Ammon's horn (tissue), 1 donor: ENCODE results near the gene MYBPC1.

Experiments used
- DNase-seq: peaks from one replicate; pipeline ENCODE4 v3.0.0-alpha.2; 2016; ENCODE audit warnings: low spot score

Gene MYBPC1

GRCh38 chr12:101695706-101696105 is 100.9 kb downstream of the MYBPC1 start:
- DNase-seq = no peak

- DNase-seq = peak; percentile 58
Observed at GRCh38 chr12:101696251-101697196, 101.8 kb downstream of the MYBPC1 start.

- DNase-seq = peak; percentile 69
Observed at GRCh38 chr12:101697197-101697929, 102.6 kb downstream of the MYBPC1 start, which contains the start of gene CHPT1. Gene CHPT1, plus strand, starts transcription at chr12:101697640. Its CDS starts 222 bp downstream, at chr12:101697862.

DNA sequence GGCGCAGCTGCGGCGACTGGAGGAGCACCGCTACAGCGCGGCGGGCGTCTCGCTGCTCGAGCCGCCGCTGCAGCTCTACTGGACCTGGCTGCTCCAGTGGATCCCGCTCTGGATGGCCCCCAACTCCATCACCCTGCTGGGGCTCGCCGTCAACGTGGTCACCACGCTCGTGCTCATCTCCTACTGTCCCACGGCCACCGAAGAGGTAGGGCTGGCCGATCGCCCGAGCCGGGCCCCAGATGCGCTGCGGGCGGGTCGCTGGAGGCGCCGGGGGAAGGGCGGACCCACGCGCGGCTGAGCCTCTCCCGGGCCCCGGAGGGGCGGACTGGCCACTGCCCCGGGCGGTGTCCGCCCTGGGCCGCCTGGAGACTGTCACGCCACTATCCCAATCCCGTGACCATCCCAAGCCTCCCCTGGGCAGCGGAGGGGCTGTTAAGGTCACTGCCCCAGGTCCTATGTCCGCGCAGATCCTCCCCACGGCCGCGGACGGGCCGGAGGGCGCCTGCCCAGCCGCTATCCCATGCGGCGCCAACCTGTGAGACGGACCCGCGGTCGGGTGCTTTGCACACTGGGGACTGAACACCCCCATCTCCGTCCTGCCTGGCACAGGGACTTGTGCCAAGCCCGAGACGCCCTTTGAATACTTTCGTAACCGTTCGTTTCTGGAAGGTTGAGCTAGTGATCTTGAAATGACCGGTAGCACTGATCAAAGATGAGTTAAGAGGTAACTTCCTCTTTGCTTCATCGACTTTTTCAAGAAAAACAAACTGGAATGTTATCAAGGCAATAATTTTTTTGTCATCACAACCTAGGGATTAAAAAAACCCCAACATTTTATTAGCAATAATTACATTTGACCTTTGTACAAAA is 103.4 kb downstream of the MYBPC1 start:
- DNase-seq = peak; percentile 60

DNA sequence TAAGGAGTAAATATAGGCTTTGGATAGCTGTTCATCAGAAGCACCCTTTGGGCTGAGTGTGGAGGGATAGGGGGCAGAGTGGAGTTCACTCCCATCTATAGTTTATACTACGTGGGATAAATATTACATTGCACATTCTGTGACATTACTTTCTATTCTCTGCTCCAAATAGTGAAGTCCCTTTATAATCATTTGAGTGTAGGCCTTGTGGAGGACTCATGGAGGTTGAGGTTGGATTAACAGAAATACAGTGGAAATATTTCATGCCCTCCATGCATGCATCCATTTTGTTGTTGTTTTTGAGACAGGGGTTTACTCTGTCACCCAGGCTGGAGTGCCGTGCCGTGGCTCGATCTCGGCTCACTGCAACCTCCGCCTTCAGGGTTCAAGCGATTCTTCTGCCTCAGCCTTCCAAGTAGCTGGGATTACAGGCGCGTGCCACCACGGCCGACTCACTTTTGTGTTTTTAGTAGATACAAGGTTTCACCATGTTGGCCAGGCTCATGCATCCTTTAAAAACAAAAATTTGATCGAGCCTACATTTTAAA is 104.1 kb downstream of the MYBPC1 start:
- DNase-seq = peak; percentile 53

DNA sequence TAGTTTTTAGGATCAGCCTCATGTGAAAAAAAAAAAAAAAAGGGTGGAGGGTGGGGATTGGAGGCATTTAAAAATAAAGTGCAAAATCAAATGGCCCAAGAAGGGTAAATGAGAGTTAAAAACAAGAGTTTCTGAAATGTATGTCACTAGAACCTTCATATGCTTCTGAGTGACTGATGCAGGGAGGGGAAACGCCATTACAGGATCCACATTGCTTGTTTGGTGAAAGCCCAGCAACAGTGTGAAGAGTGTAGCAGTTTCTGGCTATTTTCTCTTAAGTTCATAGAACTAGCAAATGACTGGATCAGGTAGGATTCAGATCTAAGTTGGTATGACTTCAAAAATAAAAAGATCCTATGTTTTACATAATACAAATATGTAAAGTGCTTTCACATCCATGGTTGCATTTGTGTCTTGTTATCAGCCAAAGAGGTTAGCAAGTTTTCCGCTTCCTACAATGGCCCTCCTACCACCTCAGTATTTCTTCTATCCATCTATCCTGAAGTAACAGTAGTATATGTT is 105.6 kb downstream of the MYBPC1 start:
- DNase-seq = peak; percentile 24

DNA sequence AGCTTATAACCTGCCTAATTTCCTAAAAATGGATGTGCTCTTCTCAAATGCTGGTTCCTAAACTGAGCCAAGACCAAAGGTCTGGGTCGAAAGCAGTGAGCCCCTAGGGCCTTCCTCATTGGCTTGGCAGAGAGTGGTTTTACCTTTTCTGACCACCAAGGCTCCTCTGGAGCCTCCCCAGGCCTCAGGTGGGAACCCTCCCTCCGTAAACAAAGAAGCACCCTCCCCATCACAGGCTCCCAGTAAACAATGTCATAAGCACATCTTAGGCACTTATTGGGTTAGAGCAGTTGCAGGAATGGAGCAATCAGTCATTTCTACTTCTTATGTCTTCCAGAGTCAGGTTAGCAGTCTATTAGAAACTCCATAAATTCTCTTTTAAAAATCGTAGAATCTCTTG is 108.7 kb downstream of the MYBPC1 start:
- DNase-seq = no peak

GRCh38 chr12:101706403-101706802 is 111.6 kb downstream of the MYBPC1 start:
- no peak for DNase-seq

DNA sequence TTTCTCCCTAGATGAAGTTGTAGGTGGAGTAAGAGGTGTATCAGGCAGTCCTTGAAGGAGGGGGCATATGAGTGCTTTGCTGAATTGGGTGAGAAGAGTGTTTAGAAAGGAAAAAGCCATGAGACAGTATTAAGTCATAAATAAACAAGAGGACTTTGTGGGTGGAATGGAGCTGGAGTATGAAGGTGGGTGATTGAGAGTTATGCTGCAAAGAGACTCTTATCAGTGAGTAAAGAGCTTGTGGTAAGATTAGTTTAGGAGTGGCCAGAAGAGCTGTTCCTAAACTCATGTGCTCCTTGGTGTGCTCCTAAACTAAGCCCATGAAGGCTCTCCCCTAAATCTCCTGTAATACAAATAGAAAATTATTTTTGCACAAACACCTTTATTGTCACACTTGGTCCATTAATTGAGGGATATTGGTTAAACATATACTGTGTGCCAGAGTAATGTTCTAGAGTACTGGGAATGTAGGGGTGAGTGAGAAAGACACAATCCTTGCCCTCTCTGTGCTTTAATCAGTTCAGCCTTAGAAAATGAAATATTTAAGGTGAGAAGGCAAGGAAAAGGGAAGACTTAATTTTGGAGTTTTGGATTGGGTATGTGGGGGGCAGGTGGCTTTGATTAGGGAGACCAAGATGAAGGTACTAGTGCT is 112.5 kb downstream of the MYBPC1 start:
- DNase-seq = no peak

- no peak for DNase-seq
Observed at GRCh38 chr12:101710288-101710687, 115.5 kb downstream of the MYBPC1 start.

DNA sequence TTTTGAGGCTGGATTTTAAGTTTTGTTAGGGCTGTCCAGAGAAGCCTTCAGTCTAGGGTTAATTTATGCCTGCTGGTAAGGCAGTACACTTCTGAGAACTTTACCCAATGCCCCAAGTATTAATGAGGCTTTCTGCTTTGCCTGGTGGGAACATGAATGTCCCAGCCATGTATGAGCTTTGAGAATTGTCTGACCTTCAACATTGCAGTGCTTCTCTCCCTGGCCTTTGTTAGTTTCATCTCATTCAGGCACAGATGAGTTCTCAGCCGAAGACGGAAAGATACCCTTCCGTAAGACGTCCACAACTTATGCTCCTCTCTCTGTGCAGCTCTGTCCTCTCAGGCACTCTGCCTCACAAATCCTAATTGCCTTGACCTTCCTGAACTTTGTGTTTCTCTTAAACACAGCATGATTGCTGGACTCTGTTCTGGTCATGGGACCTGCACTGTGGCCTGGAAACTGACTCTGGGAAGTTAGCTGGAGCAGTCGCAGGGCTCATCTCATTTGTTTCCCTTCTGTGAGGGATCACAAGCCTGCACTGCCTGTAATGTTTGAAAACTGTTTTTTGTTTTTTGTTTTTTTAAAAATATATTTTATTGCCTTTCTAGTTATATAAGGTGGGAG is 118.4 kb downstream of the MYBPC1 start:
- DNase-seq = peak; percentile 74

- no peak for DNase-seq
Observed at GRCh38 chr12:101713930-101714329, 119.2 kb downstream of the MYBPC1 start.

- peak; percentile 24 for DNase-seq
Observed at GRCh38 chr12:101714877-101715444, 120.2 kb downstream of the MYBPC1 start.

DNA sequence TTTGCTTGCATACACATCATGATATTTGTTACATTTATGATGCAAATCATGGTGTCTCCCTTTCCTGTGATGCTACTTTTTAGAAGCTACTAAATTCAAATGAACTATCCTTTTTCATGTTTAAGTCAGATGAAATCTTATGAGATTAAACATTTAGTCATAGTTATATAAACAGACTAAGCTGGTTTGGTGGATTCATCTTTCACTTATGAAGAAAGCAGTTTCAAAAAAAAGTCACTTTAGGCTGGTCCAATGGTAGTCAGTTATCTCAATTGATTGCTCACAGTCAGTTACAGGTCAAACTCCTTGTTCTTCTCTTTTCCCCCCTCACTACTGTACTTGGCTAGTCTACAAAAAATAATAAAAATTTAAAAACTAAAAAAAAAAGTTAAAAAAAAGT is 124.8 kb downstream of the MYBPC1 start:
- no peak for DNase-seq

DNA sequence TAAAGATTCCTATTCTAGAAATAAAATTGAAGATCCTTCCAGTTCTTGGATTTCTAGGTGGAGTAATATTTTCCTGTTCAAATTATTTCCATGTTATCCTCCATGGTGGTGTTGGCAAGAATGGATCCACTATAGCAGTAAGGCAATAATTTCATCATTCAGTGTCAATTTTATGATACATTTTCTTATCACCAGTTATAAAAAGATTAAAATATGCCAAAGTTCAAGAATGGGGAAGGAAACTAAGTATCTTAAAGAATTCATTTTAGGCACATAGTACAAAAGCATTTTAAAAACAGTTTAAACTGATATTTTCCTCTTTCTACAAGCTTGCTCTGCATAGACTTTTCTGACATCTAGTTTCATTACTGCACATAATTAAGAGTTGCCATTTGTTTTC is 125.3 kb downstream of the MYBPC1 start:
- DNase-seq = no peak

GRCh38 chr12:101722392-101722791 is 127.6 kb downstream of the MYBPC1 start:
- DNase-seq = no peak

- DNase-seq = no peak
Observed at GRCh38 chr12:101727098-101727497, 132.3 kb downstream of the MYBPC1 start.

GRCh38 chr12:101729842-101730241 is 135.1 kb downstream of the MYBPC1 start:
- no peak for DNase-seq

- no peak for DNase-seq
Observed at GRCh38 chr12:101732318-101732717, 137.5 kb downstream of the MYBPC1 start.

- DNase-seq = no peak
Observed at GRCh38 chr12:101733166-101733565, 138.4 kb downstream of the MYBPC1 start.
